SHP77 treated with DMSO at 0.1 percent for 48 hours (cell line): Measurements from ENCODE around the gene IL17RD.

Experiments
- DNase-seq: peaks from one replicate; lab custom pipeline; 2025; lab: John Stamatoyannopoulos, UW

IL17RD gene

GRCh38 chr3:57158813-57159738 is 6.1 kb downstream of the IL17RD start:
- no peak for DNase-seq

DNA sequence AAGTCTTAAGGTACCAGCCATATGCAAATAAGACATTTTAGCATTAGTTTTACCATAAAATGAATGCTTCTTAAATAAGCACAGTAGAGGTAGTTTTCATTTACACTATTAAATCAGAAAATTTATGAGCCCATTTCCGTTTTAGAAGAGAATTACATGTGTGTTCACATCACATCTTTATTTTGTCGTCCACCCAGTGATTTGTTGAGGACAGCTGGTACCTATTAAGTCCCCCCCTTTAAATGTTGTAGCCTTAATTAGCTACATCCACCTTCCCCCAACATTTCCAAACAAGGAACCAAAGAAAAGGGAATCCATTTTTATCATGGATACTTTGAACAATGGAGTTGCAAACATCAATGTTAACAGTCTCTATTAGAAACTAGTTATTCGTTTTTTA is 6.8 kb downstream of the IL17RD start:
- no peak for DNase-seq

GRCh38 chr3:57157545-57157944 is 7.6 kb downstream of the IL17RD start:
- no peak for DNase-seq

DNA sequence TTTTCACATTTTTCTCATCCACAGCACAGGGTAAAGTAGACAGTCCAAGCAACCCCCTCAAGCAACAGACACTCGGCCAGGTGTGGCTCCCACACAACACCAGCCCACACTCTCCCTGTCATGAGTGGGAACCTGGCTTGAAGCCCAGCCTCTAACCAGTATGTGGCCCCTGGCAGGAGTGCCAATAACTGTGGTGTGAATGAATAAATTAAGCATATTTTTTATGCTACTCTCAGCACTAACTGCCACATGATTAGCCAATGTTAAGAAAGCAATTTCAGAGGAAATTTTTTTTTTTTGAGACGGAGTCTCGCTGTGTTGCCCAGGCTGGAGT is 9.9 kb downstream of the IL17RD start:
- DNase-seq: no peak

DNA sequence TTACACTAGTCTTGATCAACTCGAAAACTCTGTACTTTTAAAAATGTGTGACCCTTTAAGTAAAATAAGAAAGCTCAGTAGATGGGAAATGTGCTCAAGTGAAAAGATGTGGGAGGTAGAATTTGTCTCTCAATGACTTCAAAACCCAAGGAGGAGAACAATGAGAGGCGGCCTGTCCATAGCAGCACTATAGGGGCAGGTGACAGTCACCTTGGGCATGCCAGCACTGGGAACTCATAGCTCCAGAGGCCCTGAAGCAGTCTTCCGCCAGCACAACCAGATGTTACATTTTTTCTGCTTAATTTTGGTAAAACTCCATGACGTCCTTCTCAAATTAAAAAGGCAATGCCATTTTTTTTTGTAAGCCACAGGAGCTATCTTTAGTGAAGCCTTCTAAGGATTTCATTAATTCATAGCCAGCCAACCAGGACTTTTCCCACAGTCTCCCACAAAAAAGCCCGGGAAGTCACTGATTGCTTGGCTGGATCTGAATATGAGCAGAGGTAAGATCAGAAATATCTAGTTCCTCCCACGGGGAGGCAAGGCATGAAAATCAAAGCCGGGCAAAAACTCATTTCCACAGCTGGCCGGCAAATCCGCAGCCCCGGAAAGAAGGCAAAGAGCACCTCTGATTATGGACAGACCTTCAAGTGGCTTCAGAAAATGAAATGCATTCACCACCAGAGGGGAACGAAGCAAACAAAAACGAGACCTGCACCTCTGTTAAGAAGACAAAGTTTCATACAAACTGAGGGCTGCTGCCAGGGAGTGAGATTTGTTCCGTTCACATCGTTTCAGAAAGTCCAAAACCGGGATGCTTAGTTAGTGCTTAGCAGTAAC is 10.5 kb downstream of the IL17RD start:
- no peak for DNase-seq

DNA sequence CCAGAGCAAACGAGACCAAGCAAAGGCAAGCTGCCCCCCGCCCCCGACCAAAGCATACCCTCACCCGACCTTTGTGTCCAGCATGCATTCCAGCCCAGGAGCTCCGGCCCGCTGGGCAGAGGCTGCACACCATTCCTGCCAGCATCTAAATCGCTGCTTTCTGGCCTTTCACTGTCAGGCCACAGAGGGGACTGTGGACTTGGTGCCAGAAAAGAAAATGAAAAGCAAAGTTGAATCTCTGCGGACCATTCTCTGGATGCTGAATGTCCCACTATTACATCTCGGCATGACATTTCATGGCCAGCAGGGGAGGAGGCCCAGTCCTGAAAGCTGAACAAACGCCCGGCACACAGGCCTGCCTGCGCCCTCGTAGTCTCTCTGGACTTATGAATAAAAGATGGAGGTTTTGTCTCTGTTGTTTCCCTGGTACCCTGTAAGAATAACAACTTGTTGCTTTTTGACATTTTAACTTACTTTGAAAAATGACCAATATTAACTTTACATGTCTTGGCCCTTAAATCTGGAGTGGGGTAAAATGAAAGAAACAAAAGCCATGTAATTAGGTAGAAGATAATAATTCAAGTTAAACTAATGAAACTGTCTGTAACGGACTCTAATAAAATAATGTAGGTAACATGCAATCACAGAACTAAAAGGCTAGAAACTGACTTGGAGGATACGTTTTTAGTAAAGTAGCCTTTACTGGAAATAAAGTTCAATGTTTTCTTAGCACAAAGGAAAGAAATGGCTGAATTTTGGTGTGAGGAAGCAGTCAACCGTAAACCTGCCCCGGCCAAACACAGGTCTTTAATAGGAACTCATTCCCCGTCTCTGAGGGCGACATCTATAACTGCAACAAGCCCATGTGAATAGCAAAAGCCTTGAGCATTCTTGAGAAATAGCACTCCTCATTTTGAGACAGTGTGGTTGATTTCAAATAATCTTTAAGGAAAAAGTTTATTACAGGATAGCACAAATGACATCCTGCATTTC is 12.7 kb downstream of the IL17RD start:
- no peak for DNase-seq

DNA sequence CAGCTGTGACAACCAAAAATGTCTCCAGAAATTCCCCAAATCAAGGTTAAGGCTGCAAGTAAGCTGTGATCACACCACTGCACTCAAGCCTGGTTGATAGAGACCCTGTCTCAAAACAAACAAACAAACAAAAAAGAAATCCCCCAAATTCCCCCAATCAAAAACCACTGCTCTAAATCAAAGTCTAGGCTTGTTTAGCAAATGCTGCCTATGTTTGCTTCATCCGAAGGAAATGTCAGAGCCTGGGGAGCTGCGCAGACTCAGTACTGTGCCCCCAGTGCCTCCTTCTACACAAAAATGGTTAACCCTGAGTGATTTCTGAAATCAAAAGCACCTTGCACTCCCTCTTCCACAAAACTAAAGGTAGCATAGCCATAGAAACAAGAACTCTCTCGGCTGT is 13.4 kb downstream of the IL17RD start:
- DNase-seq: no peak

- no peak for DNase-seq
Measured at GRCh38 chr3:57151021-57151449, 14.1 kb downstream of the IL17RD start.

DNA sequence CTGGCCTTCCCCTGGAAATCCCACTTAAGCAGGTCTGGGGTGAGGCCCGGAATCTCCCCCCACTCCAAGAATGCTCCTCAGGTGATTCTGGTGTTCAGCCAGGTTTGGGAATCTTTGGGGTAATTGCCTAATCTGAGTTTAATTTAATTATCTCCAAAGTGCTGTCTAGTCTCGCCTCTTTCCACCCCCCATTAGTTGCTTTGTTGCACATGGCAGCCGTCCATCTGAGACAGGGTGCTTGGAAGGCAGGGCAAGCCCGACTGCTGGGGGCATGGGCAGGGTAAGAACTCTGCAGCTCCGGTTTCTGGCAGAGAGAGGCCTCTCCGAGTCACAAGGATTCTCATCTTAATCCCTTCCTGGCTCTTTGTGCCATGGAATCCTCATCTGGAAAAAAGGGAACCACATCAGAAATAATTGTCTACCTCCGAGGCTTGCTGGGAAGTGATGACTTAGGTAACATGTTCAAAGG is 15.0 kb downstream of the IL17RD start:
- DNase-seq: no peak

GRCh38 chr3:57147071-57147470 is 18.1 kb downstream of the IL17RD start:
- no peak for DNase-seq

DNA sequence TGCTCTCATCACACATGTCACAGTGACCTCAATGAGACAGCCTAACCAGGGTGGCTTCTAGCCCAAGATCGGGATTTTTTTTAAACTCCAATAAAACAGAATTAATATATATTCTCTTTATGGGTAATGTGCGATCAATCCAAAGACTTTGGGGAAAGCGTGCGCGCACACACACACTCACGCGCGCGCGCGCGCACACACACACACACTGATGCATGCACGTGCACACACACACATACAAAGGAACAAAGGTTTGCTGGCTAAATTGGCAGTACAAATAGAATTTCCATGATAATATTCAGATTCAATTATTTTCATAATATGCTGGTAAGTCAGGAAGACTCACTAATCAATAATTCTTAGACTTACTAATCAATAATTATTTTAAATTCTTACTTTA is 19.3 kb downstream of the IL17RD start:
- no peak for DNase-seq

DNA sequence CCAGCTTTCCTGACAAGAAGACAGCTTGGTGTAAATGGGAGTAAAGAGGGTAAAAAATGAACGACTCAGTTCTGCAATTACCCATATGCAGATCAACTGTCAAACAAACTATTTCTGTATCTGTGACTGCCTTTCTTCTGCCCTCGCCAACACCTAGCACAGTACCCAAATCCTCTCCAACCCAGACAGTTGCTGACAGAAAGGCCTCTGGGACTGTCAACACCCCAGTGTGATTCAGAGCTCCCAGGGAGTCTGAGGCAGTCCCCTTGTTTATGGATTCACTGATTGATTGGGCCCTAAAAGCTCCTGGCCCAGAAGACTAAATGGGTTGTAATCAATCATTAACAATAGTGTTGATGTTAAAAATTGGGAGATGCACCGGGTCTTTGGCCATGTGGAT is 20.2 kb downstream of the IL17RD start:
- no peak for DNase-seq

GRCh38 chr3:57143886-57144459 is 21.2 kb downstream of the IL17RD start:
- DNase-seq: no peak

DNA sequence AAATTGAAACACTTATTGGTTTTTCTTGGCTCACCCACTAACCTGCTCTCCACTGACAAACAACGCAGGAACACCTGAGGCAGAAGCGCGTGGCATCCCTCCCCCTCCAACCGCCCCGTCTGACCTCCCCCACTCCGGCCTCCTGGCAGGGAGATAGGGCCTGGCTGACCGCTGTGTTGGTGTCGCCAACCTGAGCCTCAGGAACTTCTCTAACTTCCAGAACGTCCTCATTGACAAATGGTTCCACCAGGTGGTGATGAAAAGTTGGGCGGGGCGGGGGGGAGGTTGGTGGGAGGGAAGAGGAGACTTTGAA is 22.8 kb downstream of the IL17RD start:
- DNase-seq: no peak

GRCh38 chr3:57141719-57142410 is 23.3 kb downstream of the IL17RD start:
- DNase-seq: no peak

DNA sequence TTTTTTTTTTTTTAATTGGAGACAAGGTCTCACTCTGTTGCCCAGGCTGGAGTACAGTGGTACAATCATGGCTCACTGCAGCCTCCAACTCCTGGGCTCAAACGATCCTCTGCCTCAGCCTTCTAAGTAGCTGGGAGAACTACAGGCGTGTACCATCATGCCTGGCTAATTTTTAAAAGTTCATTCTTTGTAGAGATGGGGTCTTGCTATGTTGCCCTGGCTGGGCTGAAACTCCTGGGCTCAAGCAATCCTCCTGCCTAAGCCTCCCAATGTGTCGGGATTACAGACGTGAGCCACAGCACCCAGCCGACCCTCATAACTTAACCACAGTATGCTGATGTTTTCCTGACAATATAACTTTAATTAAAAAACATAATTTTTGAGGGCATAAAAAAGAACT is 24.3 kb downstream of the IL17RD start:
- no peak for DNase-seq

GRCh38 chr3:57135964-57136719 is 29.0 kb downstream of the IL17RD start:
- no peak for DNase-seq

- DNase-seq: no peak
Measured at GRCh38 chr3:57133157-57133556, 32.0 kb downstream of the IL17RD start.

DNA sequence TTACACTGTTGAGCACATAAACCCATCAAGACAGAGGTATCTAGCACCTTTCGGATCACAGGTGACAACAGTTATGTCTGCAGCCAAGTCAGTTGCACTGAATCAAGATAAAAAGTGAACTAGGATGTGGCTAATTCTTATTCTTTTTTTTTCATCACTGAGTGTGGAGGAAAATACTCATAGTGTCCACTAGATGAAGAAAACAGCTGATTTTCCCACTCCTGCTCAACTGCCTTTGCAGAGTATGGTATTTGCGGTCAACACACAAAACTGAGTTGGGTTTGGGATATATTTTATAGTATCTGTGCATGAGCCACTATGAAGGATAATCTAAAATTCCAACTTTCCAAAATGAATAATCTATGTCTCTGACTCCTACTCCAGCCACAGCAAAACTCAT is 32.5 kb downstream of the IL17RD start:
- DNase-seq: no peak

GRCh38 chr3:57131210-57131588 is 34.0 kb downstream of the IL17RD start:
- DNase-seq: no peak
